ENCODE data around the gene SIX5. TPM values are rescaled to one million over a fixed set of nuclear protein-coding genes. Genes with fewer than 3 reads are reported as not detected.

Gene SIX5
- total RNA-seq, 1 donor from 2014 or later: 15.5 TPM

DNA sequence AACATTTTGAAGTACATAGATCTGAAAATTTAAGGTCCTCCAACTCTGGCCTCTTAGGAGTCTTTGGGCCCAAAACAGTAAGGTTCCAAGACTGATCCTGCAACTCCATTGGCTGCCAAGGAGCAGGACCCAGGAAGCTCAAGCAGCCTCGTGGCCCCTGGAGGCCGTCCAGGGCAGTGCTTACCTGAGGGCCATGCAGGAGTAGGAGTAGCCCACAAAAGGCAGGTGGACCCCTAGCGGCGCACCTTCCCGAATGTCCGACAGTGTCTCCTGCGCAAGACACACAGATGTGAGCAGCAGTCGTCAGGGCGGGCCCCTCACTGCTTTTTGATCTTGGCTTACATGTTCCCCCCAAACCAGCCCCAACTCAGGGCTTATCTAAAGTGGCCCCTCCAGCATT lies 5.7 kb upstream of the SIX5 start:
- peaks cover 16% of the 10 kb centered on the region for H3K4me1 ChIP-seq
- no peaks in the 10 kb centered on the region for H3K9me3 ChIP-seq
- H3K4me3 ChIP-seq: no peak overlapping the region
- TF ChIP-seq, protein P1, sequence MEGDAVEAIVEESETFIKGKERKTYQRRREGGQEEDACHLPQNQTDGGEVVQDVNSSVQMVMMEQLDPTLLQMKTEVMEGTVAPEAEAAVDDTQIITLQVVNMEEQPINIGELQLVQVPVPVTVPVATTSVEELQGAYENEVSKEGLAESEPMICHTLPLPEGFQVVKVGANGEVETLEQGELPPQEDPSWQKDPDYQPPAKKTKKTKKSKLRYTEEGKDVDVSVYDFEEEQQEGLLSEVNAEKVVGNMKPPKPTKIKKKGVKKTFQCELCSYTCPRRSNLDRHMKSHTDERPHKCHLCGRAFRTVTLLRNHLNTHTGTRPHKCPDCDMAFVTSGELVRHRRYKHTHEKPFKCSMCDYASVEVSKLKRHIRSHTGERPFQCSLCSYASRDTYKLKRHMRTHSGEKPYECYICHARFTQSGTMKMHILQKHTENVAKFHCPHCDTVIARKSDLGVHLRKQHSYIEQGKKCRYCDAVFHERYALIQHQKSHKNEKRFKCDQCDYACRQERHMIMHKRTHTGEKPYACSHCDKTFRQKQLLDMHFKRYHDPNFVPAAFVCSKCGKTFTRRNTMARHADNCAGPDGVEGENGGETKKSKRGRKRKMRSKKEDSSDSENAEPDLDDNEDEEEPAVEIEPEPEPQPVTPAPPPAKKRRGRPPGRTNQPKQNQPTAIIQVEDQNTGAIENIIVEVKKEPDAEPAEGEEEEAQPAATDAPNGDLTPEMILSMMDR (IDR thresholded peaks at IDR 0.05): no peak
- no peak for DNase-seq
- ATAC-seq: no peak
- H3K36me3 ChIP-seq: peaks cover 15% of the 10 kb centered on the region
- H3K27ac ChIP-seq: no peak overlapping the region
- intact Hi-C loops (cut with DNase I): no loop called here
- no peaks in the 10 kb centered on the region for H3K27me3 ChIP-seq

DNA sequence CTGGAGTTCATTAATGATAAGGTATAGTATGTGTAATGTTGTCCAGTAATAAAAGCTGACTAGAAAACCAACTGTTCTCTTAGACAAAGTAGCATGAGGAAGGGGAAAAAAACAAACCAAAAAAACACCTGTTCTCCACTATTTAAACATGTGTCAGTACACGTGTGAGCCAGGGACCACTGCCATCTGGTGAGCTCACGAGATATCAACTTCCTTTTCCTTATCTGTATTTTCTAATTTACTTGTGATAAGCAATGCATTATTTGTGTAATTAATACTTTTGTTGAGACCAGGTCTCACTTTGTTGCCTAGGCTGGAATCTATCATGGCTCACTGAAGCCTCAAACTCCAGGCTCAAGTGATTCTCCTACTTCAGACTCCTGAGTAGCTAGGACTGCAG lies 4.3 kb upstream of the SIX5 start:
- TF ChIP-seq, protein P1 (IDR thresholded peaks at IDR 0.05): no peak
- peaks cover 7% of the 10 kb centered on the region for H3K4me1 ChIP-seq
- H3K4me3 ChIP-seq: no peak overlapping the region
- no peak for DNase-seq
- no peaks in the 10 kb centered on the region for H3K27me3 ChIP-seq
- H3K9me3 ChIP-seq: no peaks in the 10 kb centered on the region
- H3K36me3 ChIP-seq: peaks cover 15% of the 10 kb centered on the region
- intact Hi-C loops (cut with DNase I): no loop called here
- no peak for ATAC-seq
- H3K27ac ChIP-seq: no peak overlapping the region

DNA sequence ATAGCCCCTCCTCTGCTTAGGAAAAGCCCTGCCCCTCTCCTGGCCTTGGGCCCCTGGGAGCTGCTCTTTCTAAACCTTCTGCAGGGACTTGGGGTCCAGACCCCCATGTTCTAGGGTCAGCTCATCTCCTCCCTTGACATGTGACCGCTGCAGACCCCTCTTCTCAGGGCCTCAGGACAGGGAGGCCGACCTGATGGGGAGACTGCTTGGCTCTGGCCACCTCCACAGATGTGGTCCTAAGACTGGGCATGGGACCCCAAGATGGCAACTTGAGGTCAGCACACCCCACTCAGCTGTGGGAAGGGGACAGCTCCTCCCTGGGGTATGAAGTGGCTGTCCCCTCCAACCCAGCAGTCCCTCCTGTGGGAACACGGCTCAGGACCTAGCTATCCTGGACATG lies 3.9 kb upstream of the SIX5 start:
- Histone ChIP-seq H3K4me3 (no peak overlapping the region), H3K27me3 (no peaks in the 10 kb centered on the region), H3K9me3 (no peaks in the 10 kb centered on the region), H3K36me3 (peaks cover 15% of the 10 kb centered on the region), H3K4me1 (peaks cover 10% of the 10 kb centered on the region), H3K27ac (no peak overlapping the region)
- ATAC-seq: no peak
- TF ChIP-seq, protein P1 (IDR thresholded peaks at IDR 0.05): no peak
- intact Hi-C loops (cut with DNase I): no loop called here
- no peak for DNase-seq

DNA sequence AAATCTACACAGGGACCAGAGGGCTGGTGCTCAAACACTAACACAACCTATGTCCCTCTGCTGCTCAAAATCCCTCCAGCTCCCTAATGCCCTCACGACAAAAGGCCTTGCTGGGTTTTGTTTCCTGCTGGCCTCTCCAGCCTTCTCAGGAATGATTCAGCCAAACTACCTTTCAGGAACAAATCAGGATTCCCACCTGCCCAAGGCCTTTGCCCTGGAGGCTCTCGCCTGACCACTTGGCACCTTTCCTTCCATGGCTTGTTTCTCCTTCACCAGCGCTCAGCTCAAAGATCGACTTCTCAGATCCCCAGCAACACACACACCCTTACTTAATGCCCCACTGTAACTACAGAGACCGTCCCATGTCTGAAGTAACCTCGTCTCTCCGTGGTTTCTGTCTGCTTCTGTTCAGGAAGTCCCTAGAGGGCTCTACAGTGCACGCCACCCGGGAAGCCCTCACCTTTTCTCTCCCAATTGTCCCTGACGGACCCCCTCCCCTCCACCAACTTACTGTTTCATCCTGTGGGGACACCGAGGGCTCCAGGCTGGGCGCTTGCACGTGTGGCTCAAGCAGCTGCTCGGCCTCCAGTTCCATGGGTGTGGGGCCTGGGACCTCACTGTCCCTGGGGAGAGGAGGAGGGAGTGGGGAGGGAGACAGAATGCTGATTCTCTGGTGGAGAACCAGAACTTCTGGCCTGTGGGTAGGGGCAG lies 3.2 kb upstream of the SIX5 start:
- H3K4me3 ChIP-seq: no peak overlapping the region
- ATAC-seq (no peak), DNase-seq (no peak)
- H3K9me3 ChIP-seq: no peaks in the 10 kb centered on the region
- intact Hi-C loops (cut with DNase I): no loop called here
- peaks cover 10% of the 10 kb centered on the region for H3K36me3 ChIP-seq
- H3K27me3 ChIP-seq: no peaks in the 10 kb centered on the region
- TF ChIP-seq, protein P1 (IDR thresholded peaks at IDR 0.05): no peak
- H3K27ac ChIP-seq: no peak overlapping the region
- H3K4me1 ChIP-seq: peaks cover 14% of the 10 kb centered on the region

DNA sequence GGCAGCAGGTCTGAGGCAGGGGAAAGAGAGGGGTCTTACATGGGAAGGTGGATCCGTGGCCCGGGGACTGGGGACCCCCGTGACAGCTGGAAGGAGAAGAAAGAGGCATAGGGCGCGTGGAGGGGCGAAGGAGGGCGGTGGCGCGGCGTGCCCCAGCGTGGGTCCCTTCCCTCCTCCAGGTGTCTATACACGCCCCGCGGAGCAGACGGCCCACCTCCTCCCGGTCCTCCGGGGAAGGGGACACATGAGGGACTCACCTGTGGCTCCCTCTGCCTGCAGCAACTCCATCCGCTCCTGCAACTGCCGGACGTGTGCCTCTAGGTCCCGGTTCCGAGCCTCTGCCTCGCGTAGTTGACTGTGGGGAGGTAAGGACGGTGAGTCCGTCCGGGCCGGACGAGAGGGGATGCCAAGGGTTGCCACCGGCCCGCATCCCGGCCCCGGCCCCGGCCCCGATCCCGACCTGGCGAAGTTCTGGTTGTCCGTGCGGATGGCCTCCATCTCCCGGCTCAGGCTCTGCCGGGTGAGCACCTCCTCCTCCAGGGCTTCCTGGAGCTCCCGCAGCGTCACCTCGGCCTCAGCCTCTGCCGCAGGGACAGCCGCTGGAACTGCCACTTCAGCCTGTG lies 2.4 kb upstream of the SIX5 start:
- no peak for ATAC-seq
- intact Hi-C loops (cut with DNase I): no loop called here
- no peak for DNase-seq
- Histone ChIP-seq H3K36me3 (peaks cover 2% of the 10 kb centered on the region), H3K9me3 (no peaks in the 10 kb centered on the region), H3K27ac (peak overlapping the region; percentile 86), H3K4me3 (peak overlapping the region; percentile 69), H3K4me1 (peaks cover 19% of the 10 kb centered on the region), H3K27me3 (no peaks in the 10 kb centered on the region)
- TF ChIP-seq, protein P1 (IDR thresholded peaks at IDR 0.05): no peak
